Fibroblast of villous mesenchyme (primary cell): ENCODE measurements around the gene IQSEC1. TPM values are rescaled to one million over a fixed set of nuclear protein-coding genes. Genes with fewer than 3 reads are reported as not detected.

Experiments used
- DNase-seq: peaks from one replicate; pipeline ENCODE4 v3.0.0-alpha.2; 2010; ENCODE audit warnings: low read depth
- H3K4me3 ChIP-seq: 2 replicates; pipeline ENCODE4 v1.5.1; 2011; ENCODE audit warnings: low read depth, mild to moderate bottlenecking, low read length
- CTCF ChIP-seq: IDR thresholded peaks from 2 replicates; pipeline ENCODE4 v1.5.1; 2012; ENCODE audit warnings: low read depth, mild to moderate bottlenecking, low read length; ENCODE audit not compliant: insufficient read depth
- total RNA-seq: library from RNA; depleted of rRNA; stranded (reverse); fragments of >200 nt; gene quantifications from 2 replicates; pipeline ENCODE4 v1.2.3, GENCODE V29; 2012

IQSEC1 gene
- total RNA-seq, 1 donor = 19.9 TPM

- no peak for TF ChIP-seq CTCF
- DNase-seq = no peak
- H3K4me3 ChIP-seq = no peak overlapping the region
Measured at GRCh38 chr3:12933901-12934300, 139.3 kb downstream of the IQSEC1 start.

GRCh38 chr3:12932754-12933153 is 140.5 kb downstream of the IQSEC1 start:
- no peak for TF ChIP-seq CTCF
- no peak for DNase-seq
- H3K4me3 ChIP-seq = no peak overlapping the region

- H3K4me3 ChIP-seq = no peak overlapping the region
- no peak for DNase-seq
- TF ChIP-seq CTCF = no peak
Measured at GRCh38 chr3:12932347-12932746, 140.9 kb downstream of the IQSEC1 start.

GRCh38 chr3:12931273-12931905 is 141.8 kb downstream of the IQSEC1 start:
- DNase-seq = no peak
- no peak for TF ChIP-seq CTCF
- H3K4me3 ChIP-seq = no peak overlapping the region

- H3K4me3 ChIP-seq = no peak overlapping the region
- no peak for DNase-seq
- no peak for TF ChIP-seq CTCF
Measured at GRCh38 chr3:12929801-12930200, 143.4 kb downstream of the IQSEC1 start.

- H3K4me3 ChIP-seq = no peak overlapping the region
- no peak for TF ChIP-seq CTCF
- no peak for DNase-seq
Measured at GRCh38 chr3:12926660-12927059, 146.6 kb downstream of the IQSEC1 start.

- no peak for TF ChIP-seq CTCF
- DNase-seq = no peak
- H3K4me3 ChIP-seq = no peak overlapping the region
Measured at GRCh38 chr3:12925648-12926047, 147.6 kb downstream of the IQSEC1 start.
